ENCODE data around the gene CNTFR.
"Not testable (repeated sequence)": the region's sequence is repeated elsewhere in the genome, so short reads cannot be mapped to it uniquely, and the experiment has no call there.

The CNTFR gene

DNA sequence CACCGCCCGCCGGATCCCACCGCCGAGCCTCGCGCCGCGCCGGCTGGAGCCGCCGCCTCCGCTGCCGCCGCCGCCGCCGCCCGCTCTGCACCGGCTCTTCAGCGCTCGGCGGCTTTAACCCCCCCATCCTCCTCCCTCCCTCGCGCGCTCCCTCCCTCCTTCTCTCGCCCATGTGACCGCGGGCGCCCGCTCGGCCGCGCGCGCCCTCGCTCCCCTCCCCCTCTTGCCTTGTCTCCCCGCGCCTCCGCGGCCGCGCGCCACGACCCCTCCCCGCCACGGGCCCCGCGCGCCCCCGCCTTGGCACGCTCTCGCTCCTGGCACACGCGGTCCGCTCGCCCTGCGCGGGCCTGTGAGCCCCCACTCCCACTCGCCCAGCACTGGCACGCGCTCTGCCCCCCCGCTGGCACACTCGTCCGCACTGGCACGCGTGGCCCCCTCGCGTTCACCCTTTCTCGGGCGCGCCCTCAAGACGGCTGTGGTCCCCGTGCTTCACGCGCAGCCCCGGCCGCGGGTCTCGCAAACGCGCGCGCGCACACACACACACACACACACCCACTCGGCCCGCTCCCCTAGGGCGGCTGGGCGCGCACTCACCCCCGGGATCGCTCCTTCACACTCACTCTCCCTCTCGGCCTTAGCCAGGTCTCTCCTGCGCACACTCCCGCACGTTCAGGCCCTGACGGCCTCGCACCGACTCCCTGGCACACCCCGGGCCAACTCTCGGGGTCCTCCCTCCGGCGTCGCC is at the start of gene CNTFR:
Gene CNTFR (minus strand): TSS at position 89 of the 745 bp plus-strand sequence. CDS start 20,743 bp downstream, outside the sequence.
- no peak for DNase-seq (ENCODE audit: low read depth in 2 of 2)

DNA sequence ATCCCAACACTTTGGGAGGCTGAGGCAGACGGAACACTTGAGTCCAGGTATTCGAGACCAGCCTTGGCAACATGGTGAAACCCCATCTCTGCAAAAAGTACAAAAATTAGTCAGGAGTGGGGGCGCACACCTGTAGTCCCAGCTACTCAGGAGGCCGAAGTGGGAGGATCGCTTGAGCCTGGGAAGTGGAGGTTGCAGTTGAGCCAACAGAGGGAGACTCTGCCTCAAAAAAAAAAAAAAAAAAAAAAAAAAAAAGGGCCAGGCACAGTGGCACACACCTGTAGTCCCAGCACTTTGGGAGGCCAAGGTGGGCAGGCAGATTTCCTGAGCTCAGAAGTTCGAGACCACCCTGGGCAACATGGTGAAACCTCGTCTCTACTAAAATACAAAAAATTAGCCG is 49.8 kb upstream of the CNTFR start:
- DNase-seq (ENCODE audit: low read depth in 2 of 2), result not testable (repeated sequence)

DNA sequence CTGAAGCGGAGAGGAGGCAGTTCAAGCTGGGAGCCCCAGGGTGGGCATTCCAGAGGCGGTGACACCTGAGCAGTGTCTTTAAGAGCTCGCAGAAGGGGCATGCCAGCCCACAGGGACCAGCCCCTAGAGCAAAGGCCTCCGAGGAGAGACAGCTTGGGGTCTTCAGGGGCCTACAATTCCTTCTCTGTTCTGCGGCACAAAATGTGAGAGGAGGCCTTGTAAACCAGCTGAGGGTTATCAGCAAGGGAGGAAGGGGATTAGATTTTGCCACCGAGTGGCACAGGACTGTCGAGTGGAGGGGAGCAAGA is 48.6 kb upstream of the CNTFR start:
- no peak for DNase-seq (ENCODE audit: low read depth in 2 of 2)

- DNase-seq (ENCODE audit: low read depth in 2 of 2), result peak; percentile 87
Measured at GRCh38 chr9:34637356-34638137, 48.0 kb upstream of the CNTFR start, which contains the start of gene SIGMAR1. Gene SIGMAR1, minus strand, starts transcription at chr9:34637787. Its CDS starts 90 bp downstream, at chr9:34637697.

GRCh38 chr9:34636791-34637355 is 47.3 kb upstream of the CNTFR start:
- no peak for DNase-seq (ENCODE audit: low read depth in 2 of 2)

DNA sequence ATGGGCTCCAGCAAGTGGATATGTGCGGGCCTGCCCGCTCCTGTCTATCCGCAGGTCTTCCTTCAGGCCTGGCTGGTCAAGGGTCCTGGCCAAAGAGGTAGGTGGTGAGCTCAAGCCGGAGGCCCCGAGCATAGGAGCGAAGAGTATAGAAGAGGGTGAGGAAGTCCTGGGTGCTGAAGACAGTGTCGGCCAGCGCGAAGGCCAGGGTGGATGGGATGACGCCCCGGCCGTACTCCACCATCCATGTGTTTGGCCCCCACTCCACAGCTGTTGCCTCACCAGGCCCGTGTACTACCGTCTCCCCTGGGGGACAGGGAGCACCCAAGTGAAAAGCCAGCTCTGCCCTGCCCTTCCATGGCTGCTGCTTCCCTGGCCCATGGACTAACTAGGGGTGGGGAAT is 46.0 kb upstream of the CNTFR start:
- DNase-seq (ENCODE audit: low read depth in 2 of 2), result no peak

- no peak for DNase-seq (ENCODE audit: low read depth in 2 of 2)
Measured at GRCh38 chr9:34634551-34635248, 45.2 kb upstream of the CNTFR start.

DNA sequence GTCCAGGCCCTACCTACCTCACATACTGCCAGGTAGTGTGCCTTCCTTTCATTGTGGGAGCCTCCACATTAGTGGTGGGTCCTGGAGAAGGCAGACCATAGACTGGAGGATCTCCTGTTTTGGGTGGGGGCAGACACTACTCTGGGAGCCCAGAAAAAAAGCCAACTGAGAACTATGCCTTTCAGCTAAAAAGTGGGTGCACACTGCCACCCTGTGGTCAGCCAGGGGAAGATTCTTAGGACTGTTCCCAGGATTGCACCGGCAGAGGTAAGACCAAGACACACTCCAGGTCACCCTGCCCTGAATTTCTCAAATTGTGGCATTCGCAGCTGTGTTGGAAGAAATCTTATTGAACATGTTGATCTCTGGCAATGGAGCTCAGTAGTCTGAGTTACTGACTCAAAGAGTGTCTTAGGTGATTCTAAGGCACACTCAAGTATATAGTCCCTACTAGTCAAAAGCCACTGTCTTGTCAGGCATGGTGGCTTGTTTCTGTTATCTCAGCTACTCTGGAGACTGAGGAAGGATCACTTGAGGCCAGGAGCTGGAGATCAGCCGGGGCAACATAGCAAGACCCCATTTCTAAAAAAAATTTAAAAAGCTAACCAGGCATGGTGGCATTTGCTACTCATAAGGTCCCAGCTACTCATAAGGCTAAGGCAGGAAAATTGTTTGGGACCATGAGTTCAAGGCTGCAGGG is 44.5 kb upstream of the CNTFR start:
- DNase-seq (ENCODE audit: low read depth in 2 of 2), result peak; percentile 33 to 49

- no peak for DNase-seq (ENCODE audit: low read depth in 2 of 2)
Measured at GRCh38 chr9:34633166-34633565, 43.6 kb upstream of the CNTFR start.

GRCh38 chr9:34630402-34631154 is 41.1 kb upstream of the CNTFR start:
- DNase-seq (ENCODE audit: low read depth in 2 of 2), result no peak

DNA sequence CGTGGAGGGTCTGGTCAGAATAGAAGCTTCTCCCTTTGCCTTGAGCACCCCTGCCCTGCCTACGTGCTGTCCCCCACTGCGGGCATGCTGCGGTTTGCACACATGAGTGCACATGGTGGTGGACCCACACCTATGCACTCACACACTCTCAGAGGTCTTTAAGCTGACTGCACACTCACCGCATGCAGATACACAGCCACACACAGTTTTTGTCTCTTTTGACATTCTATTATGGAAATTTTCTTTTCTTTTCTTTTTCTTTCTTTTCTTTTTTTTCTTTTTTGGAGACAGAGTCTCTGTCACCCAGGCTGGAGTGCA is 39.9 kb upstream of the CNTFR start:
- DNase-seq (ENCODE audit: low read depth in 2 of 2), result no peak

- DNase-seq (ENCODE audit: low read depth in 2 of 2), result no peak
Measured at GRCh38 chr9:34628656-34629490, 39.3 kb upstream of the CNTFR start, which contains the start of gene ARID3C. Gene ARID3C, minus strand, starts transcription at chr9:34629066. Its CDS starts 1,052 bp downstream, at chr9:34628014.

- DNase-seq (ENCODE audit: low read depth in 2 of 2), result no peak
Measured at GRCh38 chr9:34627716-34628655, 38.5 kb upstream of the CNTFR start.

- no peak for DNase-seq (ENCODE audit: low read depth in 2 of 2)
Measured at GRCh38 chr9:34625186-34625486, 35.6 kb upstream of the CNTFR start.

- no peak for DNase-seq (ENCODE audit: low read depth in 2 of 2)
Measured at GRCh38 chr9:34624475-34625185, 35.1 kb upstream of the CNTFR start.

GRCh38 chr9:34623374-34624235 is 34.1 kb upstream of the CNTFR start:
- DNase-seq (ENCODE audit: low read depth in 2 of 2), result no peak

All from activated CD8-positive, alpha-beta memory T cell treated with anti-CD3 and anti-CD28 coated beads for 4 hours (primary cell).